HG03095 (cell line): Measurements from ENCODE around the gene DAZAP1.
A peak's percentile ranks its signal among the peaks of the same experiment; 100 is the strongest.

Experiments used
- ATAC-seq: cut with Tn5 transposase; IDR thresholded peaks from one replicate; pipeline ENCODE4 v1.9.1; 2021; ENCODE audit warnings: moderate library complexity; ENCODE audit not compliant: unreplicated experiment

The DAZAP1 gene

DNA sequence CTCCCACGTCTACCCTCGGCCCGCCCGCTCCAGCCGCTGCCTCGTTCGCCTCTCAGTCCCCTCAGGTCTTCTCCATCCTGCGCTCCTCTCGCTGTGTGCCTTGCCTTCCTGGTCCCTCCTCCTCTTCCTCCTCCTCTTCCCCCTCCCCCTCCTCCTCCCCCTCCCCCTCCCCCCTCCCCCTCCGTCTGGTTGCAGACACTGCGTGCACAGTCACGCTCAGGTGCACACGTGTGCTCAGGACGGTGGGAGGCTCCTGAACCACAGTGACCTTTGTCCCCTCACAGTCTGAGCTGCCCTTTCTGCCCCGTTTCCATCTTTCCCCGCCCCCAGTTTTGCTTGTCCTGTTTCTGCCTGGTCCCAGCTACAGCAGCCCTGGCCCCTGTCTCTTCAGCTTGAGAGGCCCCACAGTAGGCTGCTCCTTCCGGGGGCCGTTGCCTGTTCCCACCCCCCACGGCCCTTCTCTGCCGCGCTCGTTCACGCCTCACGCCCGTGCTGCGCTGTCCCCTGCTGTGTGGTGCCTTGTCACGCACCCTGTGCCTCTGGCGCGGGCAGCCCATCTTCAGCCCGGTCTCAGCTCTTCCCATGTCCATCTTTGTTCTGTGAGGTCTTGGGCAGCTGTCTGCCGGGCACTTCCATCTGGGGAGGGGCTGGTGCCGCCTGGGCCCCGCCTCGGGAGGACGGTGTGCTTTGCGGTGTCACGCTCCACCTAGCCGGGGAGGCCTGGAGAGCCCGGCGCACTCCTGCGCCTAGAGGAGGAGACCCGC, 17.0 kb downstream of the DAZAP1 start:
- no peak for ATAC-seq

DNA sequence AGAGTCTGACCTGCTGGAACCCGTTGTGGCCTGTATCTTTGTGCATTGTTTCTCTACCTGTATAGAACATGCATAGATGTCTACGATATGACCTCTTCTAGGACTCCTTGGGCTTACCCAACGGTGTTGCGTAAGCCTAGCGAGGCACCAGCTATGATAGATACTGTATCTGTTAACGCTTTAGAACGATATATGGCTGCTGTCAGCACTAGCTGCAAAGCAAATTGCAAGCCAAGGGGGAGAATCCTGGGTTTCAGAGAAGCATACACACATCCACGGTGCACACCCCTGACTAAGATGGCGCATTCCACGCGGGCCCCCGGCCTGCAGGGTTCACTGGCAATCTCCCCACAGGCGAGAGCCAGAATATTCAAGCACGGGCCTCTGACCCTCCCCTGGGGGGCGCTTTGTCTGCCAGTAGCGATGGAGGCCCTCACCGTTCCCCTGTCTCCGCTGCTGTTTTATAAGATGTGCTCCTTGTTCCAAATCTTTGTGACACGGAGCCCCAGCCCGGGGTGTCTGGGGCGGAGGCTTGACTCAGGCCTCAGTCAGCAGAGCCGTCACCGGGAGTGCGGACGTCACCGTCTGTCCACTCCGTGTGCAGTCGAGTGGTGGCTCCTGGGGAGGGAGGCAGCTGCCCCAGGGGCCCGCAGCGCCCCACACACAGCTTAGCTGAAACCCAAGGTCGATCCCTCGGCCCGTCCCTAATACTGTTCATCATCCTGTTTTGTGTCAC, 17.9 kb downstream of the DAZAP1 start:
- ATAC-seq = no peak

DNA sequence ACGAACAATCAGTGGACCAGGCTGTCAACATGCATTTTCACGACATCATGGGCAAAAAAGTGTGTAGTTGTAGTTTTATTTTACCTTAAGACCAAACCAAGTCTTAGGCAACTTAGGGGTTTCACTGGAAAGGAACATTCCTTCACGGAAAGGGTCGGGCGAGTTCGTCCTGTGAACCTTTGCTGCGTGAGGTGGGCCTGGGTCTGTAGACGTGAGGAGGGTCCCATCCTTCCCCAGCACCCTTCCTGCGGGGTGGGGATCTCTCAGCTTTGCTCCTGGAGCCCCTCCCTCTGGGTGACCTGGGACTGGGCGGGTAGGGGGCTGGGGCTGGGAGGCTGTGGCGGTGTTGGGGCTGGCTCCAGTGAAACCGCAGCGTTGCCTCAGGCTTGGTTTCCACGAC, 18.5 kb downstream of the DAZAP1 start:
- no peak for ATAC-seq

DNA sequence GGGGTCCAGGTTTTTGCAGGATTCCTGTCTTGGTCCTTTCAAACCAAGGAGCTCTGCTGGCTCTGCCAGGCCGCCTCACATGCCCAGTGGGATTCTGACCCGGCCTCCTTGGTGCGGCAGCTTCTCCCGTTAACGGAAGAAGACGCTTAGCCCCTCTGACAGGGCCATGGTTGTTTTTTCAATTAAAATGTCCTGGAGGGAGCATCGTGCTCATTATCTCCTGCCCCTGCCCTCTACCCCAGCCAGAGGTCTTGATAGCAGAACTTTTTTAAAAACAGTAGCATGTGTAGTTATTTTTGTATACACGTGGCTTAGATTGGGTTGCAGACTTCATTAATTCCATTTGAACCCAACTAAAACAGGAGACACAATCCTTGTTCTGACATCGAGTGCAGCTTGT, 19.4 kb downstream of the DAZAP1 start:
- ATAC-seq = no peak

DNA sequence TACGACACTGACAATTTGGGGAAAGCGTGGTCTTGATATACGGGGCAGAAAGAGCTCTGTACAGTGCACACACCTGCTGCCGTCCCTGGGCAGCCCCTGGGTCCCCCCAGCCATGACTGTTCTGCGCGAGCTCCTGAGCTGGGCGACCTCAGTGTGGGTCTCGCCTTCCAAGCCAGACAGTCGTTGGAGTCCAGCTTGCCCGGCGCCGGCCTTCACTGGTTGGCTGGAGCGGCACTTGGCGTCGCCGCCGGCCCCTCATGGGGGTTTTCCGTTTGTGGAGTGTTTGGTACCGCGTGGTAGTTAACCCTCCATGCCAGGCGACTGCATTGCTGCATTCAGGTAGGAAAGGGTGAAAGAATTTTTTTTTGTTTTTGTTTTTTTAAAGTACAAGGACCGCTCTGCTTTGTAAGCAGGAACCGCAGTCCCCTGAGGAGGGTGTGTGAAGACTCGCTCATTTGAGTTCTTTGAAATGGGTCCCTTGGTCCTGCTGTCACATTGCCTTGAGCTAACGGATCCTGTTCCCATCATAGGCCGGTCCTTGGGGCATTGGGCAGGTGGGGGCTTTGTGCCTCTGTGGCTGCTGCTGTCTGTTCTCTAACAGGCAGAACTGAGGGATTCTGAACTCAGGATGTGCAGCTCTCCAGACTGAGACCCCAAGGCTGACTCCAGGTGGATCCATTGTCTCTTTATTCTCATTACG, 20.0 kb downstream of the DAZAP1 start:
- ATAC-seq = no peak

DNA sequence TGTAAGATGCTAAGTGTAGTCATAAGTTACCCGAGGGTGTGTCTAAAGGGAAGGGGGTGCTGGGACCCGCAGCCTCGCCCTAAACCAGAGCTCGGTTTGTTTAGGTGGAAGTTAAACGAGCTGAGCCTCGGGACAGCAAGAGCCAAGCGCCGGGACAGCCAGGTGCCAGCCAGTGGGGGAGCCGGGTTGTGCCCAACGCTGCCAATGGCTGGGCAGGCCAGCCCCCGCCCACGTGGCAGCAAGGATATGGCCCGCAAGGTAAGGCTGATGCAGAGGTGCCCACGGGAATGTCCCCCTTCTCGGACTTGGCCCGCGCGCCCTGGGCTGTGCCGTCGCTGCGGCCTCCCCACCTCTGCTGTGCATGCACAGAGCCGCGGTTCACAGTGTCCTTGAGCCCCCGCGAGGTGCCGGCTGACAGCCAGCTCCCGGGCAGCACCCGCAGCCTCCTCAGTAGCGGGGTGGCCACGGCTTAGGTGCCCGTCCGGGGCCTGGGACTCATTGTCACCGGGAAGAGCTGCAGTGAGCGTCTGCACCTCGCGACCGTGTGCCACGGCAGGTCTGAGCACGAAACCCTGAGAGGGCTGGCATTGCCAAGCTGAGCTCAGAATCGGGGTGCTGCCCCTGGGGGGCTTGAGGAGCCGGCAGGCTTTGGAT, 21.5 kb downstream of the DAZAP1 start:
- no peak for ATAC-seq

DNA sequence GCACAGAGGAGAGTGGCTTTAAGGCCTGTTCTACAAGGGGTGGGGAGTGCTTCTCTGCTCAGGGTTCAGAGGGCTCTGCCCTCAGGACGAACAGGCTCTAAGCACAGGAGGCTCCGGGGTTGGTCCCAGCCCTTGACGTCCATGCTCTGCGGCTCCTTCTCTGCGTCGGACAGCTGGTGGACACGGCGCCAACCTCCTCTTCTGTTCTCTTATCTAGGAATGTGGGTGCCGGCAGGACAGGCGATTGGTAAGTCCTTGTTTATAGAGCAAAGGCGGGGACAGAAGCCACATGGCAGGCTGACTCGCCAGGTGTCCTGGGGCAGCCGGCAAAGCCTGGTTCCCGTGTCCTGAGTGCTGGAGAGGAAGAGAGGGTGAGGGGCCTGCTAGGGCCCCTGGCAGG, 22.4 kb downstream of the DAZAP1 start:
- no peak for ATAC-seq

DNA sequence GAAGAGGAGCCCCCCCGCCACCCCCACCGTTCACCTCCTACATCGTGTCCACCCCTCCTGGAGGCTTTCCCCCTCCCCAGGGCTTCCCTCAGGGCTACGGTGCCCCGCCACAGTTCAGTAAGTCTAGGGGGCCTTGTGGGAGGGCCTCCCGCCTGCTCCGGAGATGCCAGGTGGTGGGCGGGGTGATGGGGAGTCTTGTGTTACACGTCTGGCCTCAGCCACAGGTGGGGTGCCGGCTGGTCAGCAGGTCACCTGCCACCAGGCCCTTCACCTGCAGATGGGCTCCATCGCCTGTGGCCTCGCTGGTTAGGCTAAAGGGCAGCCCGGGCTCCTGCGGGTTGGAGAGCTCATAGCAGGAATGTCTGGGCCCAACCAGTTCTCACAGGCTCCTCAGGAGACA, 22.9 kb downstream of the DAZAP1 start:
- ATAC-seq = no peak

DNA sequence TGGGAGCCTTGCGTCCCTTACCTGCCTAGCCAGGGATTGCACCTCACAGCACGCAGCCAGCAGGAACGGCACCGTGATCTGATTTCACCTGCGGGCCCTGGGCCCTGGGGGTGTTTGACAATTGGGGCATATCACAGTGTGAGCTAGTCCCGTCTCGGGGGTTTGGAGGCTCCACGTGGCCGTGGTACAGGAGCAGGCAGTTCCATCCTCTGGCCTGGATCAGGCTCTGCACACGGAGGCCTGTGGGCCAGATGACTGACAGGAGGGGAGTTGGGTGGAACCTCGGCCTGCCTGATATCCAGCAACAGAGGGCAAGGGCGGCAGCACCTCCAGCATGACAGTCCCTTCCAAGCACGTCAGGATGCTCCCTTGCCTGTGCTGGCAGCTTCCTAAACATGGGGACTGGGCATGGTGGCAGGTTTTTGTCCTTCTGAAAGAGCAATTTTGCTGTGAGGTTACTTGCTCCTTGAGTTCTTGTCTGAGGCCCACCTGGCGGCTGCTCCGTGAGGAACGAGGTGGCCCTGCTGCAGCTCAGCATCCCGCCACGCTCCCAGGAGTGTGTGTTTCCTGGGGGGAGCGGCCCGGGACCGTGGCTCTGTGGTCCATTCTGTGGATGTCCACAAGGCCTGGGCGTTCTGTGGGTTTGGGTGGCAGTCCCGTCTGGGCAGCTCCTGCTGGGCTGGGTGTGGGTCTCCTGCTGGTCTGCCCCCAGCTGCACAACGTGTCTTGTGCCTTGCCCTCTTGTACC, 24.5 kb downstream of the DAZAP1 start:
- no peak for ATAC-seq

DNA sequence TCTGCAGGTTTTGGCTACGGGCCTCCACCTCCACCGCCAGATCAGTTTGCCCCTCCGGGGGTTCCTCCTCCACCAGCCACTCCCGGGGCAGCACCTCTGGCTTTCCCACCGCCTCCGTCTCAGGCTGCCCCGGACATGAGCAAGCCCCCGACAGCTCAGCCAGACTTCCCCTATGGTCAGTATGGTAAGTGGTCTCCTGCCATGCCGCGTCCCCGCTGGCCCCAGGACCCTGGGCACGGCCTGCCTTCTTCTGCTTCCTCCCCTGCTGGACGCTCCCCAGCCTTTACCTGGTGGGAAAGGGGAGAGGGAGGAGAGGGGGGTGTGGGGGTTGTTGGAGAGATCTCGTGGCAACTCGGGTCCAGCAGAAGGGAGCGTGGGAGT, 25.1 kb downstream of the DAZAP1 start:
- no peak for ATAC-seq

DNA sequence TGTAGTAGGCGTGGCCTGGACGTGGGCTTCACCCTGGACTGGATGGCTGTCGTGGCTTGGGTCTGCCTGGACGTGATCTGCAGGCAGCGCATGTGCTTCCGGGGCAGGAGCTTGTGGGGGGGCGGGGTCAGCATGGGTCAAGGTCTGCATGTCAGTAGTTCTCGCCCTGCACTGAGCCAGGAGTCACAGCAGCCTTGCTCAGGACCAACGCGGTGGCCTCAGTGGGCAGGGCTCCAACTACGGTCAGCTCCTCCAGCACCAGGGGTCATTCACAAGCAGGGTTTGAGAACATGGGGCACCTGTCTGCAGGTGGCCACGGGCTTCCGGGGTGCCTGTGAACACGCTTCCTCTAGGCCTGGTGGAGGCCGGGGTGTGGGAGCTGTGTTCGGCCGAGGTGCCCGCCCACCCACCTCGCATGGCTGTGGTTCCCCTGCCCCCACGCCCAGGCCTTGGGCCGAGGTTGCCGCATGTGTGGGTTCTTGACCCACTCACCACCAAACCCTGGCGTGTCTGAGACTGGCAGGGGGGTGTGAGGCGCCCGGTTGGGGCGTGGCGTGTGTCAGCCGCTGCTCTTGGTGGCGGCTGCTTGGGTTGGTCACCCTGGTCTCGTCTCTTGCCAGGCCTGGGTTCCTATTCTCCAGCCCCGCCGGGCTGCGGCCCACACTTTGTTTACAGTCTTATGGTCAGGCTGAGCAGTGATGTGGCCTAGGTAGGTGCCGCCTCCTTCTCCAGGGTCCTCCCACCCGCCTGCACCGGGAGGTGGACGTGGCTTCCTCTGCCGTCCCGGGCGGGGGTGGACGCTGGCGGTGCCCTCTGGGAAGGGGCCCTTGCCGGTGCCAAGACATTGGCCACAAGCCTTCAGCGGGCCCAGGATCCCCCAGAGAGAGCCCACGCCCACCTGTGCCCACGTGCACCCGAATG, 26.0 kb downstream of the DAZAP1 start:
- ATAC-seq = no peak

DNA sequence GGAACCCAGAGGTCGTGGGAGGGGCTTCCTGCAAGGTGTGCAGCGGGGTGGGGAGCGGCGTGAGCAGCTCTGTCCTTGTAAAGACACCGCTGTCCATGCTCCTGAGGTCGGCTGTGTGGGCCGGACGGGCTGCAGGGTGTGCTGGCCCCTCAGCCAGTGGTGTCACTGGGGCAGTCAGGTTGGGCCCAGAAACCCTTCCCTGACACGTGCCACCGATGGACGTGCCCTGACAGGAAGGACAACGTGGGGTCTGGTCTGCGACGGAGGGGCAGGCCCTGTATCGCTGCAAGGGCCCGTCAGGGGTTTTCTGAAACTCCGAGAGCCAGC, 26.6 kb downstream of the DAZAP1 start:
- ATAC-seq = no peak

DNA sequence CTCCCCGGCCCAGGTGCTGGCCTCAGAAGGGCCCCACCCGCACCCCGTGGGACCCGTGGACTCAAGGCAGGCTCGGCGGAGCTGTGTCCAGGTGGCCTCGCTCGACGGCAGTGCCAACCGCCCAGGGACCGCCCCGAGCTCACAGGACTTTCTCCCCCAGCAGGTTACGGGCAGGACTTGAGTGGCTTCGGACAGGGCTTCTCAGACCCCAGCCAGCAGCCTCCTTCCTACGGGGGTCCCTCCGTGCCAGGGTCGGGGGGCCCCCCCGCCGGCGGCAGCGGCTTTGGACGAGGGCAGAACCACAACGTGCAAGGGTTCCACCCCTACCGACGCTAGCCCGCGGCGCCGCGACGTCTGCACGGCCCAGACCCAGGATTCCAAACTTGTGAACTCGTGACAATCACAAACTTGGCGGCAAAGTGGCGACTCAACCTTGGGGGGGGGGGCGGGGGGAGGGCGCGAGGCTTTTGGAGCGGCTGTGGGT, 27.2 kb downstream of the DAZAP1 start:
- no peak for ATAC-seq

DNA sequence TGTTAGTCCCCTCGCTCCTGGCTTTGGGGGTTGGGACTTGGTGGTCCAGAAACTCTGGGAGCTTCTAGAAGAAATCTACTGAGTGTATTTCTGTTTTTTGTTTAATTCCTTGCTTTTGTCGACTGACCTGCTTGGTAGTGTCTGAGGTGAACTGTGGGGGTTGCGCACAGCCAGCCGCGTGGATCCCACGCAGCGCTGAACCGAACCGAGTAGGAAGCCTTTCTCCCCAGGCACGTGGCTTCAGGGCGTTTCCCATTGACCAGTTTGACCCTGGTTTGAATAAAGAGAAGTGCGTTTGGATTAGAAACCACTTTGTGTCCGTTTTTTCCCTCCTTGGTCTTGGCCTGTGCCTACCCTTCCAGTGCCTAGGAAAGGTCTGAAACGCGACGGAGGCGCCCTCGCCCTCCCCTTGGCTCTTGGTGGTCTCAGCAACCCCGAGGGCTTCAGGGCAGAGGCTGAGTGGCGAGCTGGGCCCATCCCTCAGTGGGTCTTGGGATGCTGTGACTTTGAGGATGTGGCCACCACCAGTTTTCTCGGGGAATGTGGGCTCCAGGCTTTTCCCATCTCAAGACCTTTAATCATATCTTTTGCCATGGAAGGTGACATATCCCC, 28.1 kb downstream of the DAZAP1 start:
- no peak for ATAC-seq

DNA sequence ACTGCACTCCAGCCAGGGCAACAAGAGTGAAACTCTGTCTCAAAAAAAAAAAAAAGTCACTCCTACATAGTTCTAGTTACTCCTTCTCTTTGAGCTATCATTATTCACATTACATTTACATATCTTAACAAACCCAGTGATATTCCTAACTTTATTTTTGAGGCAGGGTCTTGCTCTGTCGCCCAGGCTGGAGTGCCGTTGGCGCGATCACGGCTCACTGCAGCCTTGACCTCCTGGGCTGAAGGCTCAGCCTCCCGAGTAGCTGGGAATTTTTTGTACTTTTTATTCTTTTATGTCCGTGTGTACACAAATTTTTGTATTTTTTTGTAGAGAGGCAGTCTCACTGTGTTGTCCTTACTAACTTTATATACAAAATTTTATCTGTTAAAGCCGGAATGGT, 30.2 kb downstream of the DAZAP1 start:
- ATAC-seq = no peak

DNA sequence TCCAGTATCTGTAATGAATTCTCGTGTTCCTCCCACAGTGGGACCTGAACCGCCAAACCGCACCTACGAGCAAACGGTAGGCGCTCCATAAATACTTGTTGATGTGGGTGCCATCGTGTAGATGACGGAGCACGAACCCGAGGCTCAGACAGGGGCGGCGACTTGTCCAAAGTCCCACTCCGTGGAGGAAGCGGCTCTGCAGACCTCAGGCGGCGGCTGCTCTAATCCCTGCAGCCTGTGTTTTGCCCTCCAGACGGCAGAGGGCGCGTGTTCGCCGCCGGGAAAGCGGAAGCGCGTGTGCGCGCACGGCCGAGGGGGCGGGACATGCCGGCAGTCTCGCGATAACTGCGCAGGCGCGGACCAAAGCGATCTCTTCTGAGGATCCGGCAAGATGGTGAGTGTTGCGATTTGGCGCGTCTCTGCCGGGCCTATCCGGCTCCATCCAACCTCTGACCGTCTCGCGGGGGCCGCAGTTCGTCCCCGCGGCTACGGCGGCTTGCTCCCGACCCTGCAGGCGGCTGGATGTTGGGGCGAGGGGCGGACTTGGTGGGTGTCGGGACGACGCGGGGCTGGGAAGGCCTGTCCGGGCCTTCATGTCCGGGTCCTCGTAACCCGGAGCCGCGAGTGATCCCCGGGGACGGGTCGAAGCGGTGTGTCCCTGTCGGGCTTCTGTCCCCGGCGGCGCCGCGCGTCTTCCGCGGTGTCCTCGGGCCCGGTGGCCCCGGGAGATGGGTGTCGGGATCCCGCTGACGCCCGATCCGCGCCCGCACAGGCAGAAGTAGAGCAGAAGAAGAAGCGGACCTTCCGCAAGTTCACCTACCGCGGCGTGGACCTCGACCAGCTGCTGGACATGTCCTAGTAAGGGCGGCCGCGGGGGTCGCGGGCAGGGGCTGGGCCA, 30.9 kb downstream of the DAZAP1 start, which contains the start of gene RPS15:
Gene RPS15 (plus strand): TSS at position 362 of the 898 bp plus-strand sequence. CDS start 30 bp downstream, at position 392.
- ATAC-seq = peak; percentile 61

DNA sequence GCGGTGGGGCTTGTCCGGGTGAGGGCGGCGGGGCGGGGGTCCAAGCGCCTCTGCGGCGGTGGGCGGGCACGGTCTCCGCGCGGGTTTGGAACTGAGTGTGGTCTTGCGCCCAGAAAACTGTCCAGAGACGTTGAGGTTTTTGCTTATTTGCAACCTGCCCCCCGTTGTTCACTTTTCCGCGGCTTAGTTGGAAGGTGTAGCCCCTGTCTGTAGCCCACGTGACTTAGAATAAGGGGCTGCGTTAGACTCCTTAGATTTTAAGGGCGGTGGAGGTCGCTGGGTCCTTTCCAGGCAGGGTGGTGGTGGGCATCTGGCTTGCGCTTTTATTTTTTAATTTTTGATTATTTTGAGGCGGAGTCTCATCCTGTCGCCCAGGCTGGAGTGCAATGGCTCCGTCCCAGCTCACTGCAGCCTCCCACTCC, 31.6 kb downstream of the DAZAP1 start:
- ATAC-seq = no peak
